Activated naive CD4-positive, alpha-beta T cell treated with anti-CD3 and anti-CD28 coated beads for 36 hours (primary cell): ENCODE results near the gene TMEM255B. TPM values are rescaled to one million over a fixed set of nuclear protein-coding genes. Genes with fewer than 3 reads are reported as not detected.

Experiments used
- CTCF ChIA-PET: fragments of 350-600 bp; sonication (Branson Sonifier 250); formaldehyde crosslinking; loops from one replicate; lab custom pipeline; 2021; ENCODE audit warnings: antibody characterized with exemption; lab: Charles Lee
- DNase-seq: peaks from one replicate; pipeline ENCODE4 v3.0.0-alpha.2; 2020
- H3K27ac Mint-ChIP-seq: one replicate; pipeline ENCODE4 v1.8.0; 2021; ENCODE audit warnings: mild to moderate bottlenecking, mixed read lengths
- H3K27me3 Mint-ChIP-seq: one replicate; pipeline ENCODE4 v1.8.0; 2021; ENCODE audit warnings: low read depth, mixed read lengths
- H3K36me3 Mint-ChIP-seq: one replicate; pipeline ENCODE4 v1.8.0; 2021; ENCODE audit warnings: low read depth, mixed read lengths
- H3K4me1 Mint-ChIP-seq: one replicate; pipeline ENCODE4 v1.8.0; 2021; ENCODE audit warnings: low read depth, mixed read lengths
- H3K4me3 Mint-ChIP-seq: one replicate; pipeline ENCODE4 v1.8.0; 2021; ENCODE audit warnings: mild to moderate bottlenecking, moderate library complexity, mixed read lengths
- H3K9me3 Mint-ChIP-seq: one replicate; pipeline ENCODE4 v1.8.0; 2021; ENCODE audit warnings: mixed read lengths
- intact Hi-C: fragments of 100-400 bp; cut with micrococcal nuclease; formaldehyde crosslinking; loops from one replicate; pipeline ENCODE4 v1.15.1; 2023
- total RNA-seq, 2 experiments: library from RNA; stranded (reverse); gene quantifications; one replicate each; pipeline ENCODE4 v1.2.3, GENCODE V29; 2021

The TMEM255B gene
- total RNA-seq, 2 experiments from 2014 or later: 1.1 TPM

DNA sequence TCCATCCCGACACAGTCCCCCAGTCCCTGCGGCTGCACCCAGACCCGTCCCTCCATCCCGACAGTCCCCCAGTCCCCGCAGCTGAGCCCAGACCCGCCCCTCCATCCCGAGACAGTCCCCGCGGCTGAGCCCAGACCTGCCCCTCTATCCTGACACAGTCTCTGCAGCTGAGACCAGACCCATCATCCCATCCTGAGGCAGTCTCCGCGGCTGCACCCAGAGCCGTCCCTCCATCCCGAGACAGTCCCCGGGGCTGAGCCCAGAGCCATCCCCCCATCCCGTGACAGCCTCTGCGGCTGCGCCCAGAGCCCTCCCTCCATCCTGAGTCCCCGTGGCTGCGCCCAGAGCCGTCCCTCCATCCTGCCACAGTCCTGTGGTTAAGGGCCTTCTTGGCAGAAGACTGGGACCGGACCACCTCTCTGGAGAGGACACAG is 28.8 kb upstream of the TMEM255B start:
- Mint-ChIP-seq H3K27me3 (peaks cover 19% of the 10 kb centered on the region), H3K4me1 (peaks cover 2% of the 10 kb centered on the region), H3K27ac (no peak overlapping the region), H3K4me3 (no peak overlapping the region), H3K36me3 (no peaks in the 10 kb centered on the region), H3K9me3 (peaks cover 2% of the 10 kb centered on the region)
- CTCF ChIA-PET: no interaction called here
- no peak for DNase-seq
- intact Hi-C loops: no loop called here

DNA sequence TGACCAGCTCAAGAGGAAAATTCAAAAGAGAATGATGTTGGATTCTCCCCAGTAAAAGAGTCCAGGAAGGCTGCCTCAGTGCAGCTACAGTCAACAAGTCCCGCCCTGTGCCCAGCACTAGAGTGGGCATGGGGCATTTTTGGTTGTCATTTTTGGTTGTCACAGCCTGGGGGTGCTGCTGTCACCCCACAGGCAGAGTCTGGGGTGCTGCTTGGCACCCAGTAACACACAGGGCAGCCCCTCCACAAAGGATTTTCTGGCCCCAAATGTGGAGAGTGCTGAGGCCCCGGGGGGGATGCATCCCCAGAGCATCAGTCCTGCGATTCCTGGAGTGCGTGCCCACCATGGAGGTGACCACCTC is 28.2 kb upstream of the TMEM255B start:
- CTCF ChIA-PET: no interaction called here
- Mint-ChIP-seq H3K36me3 (no peaks in the 10 kb centered on the region), H3K4me3 (no peak overlapping the region), H3K27ac (no peak overlapping the region), H3K9me3 (peaks cover 2% of the 10 kb centered on the region), H3K4me1 (peaks cover 2% of the 10 kb centered on the region), H3K27me3 (peaks cover 19% of the 10 kb centered on the region)
- intact Hi-C loops: no loop called here
- DNase-seq: no peak

DNA sequence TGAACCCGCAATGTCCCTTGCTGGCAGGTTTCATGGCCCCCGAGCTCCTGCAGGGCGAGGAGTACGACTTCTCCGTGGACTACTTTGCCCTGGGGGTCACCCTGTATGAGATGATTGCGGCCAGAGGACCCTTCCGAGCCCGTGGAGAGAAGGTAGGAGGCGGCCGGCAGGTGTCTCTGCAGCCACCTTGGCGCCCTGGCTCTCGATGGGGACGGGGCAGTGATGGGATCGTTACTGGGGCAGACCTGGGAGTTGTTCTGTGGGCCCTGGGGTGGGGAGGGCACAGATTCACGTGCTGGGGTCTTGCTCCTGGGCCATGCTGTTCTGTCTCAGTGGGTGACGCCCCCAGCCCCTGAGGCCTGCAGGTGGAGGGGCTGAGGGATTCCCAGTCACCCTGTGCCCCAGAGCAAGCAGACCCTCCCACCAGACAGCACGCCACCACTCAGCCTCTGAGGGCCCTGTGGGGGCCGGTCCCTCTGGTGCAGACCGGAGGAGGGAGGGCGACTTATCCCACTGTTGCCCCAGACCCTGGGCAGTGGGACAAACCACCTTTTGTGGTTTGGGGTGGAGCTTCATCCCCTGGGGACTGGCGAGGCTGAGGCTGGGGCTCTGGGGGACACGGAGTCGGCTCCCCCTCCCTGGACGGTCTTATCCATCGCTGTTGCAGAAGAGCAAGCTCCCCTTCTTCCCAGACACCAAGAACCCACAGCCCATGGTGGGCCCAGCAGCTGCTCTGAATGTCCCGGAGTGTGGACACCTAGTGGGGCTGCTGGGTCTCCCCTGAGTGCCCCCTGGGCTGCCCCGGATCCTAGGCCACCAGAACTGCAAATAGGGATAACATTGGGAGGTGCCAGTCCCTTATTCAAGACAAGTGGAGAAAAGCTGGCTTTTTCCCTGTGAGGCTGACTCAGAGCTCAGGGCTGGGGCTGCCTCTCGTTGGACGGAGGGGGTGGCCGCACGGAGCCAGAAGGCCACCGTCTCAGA is 27.5 kb upstream of the TMEM255B start:
- H3K27ac Mint-ChIP-seq: no peak overlapping the region
- H3K4me3 Mint-ChIP-seq: no peak overlapping the region
- intact Hi-C loops: no loop called here
- no peaks in the 10 kb centered on the region for H3K36me3 Mint-ChIP-seq
- peaks cover 2% of the 10 kb centered on the region for H3K9me3 Mint-ChIP-seq
- no peak for DNase-seq
- H3K4me1 Mint-ChIP-seq: peaks cover 2% of the 10 kb centered on the region
- H3K27me3 Mint-ChIP-seq: peaks cover 19% of the 10 kb centered on the region
- CTCF ChIA-PET: interaction anchor here (0.6 kb wide), 1 partner anchor 496 kb away, joined by 3 read pairs; no protein-coding TSS in a partner anchor

DNA sequence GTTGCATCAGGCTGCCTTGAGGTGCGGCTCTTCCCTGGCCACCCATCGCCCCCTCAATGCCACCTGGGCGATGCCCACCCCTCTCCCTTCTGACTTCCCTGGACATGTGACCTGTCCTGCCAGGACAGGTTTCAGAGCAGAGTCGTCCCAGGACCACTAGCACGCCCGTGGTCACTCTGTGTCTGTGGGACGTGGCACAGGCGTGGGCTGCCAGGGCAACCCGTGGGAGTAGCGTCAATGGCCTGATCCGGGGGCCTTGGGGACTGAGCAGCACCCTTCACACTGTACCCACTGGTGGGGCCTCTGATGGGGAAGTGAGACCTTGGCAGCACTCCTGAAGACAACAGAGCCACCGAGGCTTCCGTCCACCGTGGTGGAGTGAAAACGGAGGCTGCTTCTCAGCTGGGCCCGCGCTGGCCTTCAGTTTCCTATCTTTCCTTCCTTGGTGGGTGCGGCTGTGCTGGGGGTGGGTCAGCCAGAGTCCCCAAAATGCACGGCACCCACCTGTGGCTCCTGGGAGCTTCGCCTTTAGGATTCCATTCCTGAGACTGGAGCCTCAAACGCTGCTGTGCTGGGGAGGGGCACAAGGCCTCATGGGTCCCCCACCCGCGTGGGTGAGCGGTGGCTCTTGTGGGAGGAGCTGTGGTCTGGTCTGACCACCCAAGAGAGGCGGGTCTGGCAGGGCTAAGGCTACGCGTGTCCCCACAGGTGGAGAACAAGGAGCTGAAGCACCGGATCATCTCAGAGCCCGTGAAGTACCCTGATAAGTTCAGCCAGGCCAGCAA is 26.7 kb upstream of the TMEM255B start:
- DNase-seq: no peak
- no peak overlapping the region for H3K27ac Mint-ChIP-seq

DNA sequence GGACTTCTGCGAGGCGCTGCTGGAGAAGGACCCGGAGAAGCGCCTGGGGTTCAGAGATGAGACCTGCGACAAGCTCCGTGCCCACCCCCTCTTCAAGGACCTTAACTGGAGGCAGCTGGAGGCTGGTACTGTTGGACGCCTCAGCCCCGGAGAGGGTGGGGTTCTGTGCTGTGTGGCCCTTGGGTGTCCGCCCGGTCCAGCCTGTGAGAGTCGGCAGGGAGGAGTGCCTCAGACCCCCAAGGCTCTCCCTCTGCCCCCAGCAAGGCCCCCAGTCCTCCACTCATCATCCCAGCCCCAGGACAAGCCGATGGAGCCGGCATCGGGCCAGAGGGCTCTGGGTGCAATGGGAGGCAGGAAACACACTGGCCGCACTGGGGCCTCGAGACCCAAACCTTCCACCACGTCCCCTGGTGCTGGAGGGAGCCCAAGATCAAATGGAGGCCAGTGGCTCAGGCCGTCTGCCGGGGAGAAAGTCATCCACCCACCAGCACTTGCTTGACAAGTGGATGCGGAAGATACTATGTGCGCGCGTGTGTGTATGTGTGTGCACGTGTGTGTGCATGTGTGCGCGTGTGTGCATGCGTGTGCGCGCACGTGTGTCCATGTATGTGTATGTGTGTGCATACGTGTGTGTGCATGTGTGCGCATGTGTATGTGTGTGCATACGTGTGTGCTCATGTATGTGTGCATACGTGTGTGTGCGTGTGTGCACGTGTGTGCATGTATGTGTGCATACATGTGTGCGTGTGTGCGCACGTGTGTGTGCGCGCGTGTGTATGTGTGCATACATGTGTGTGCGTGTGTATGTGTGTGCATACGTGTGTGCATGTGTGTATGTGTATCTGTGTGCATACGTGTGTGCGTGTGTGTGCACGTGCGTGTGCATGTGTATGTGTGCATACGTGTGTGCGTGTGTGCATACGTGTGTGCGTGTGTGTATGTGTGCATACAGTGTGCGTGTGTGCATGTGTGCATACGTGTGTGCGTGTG is 25.8 kb upstream of the TMEM255B start:
- Mint-ChIP-seq H3K36me3 (no peaks in the 10 kb centered on the region), H3K4me3 (no peak overlapping the region), H3K27ac (no peak overlapping the region), H3K9me3 (peaks cover 2% of the 10 kb centered on the region), H3K4me1 (no peaks in the 10 kb centered on the region), H3K27me3 (peaks cover 19% of the 10 kb centered on the region)
- CTCF ChIA-PET: interaction anchor here (1.0 kb wide), 1 partner anchor 8 kb away, joined by 3 read pairs; no protein-coding TSS in a partner anchor
- no peak for DNase-seq
- intact Hi-C loops: no loop called here

More for the DNA sequence above, 26.7 kb upstream of the TMEM255B start:
- peaks cover 19% of the 10 kb centered on the region for H3K27me3 Mint-ChIP-seq
- no peak overlapping the region for H3K4me3 Mint-ChIP-seq
- intact Hi-C loops: no loop called here
- no peaks in the 10 kb centered on the region for H3K36me3 Mint-ChIP-seq
- H3K4me1 Mint-ChIP-seq: no peaks in the 10 kb centered on the region
- H3K9me3 Mint-ChIP-seq: peaks cover 2% of the 10 kb centered on the region
- CTCF ChIA-PET: interaction anchor here (0.6 to 1.0 kb wide), 2 partner anchors 9 to 495 kb away, joined by 3 read pairs; no protein-coding TSS in a partner anchor

DNA sequence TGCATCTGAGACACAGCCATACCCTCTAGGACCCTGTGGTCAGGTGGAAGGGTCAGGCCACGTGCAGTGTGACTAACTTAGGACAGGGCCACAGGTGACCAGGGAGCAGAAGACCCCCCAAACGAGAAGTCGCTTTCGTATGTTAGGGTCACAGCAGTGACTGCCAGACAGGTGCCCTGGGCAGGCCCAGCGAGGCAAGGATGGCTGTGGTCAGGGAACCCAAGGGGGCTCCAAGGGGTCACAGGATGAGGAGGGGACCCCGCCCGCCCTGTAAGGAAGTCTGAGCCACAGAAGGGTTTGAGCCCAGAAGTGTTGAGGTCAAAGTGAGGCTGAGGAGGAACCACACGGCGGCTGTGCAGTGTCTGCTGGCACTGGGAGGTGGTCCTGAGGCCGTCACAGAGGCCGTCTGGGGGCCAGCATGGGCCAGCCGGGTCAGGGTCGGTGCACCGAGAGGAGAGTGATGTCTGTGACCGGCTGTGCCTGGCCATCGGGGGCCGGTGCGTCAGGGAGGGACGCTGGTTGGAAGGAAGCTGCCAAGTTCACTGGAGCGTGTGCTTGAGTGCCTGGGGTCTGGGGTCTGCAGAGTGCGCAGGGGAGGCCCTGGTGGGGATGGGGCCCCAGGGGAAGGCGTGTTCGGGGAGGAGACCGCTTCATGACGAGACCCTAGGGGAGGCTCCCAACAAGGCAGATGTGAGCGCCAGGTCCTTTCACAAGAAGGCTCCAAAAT is 24.8 kb upstream of the TMEM255B start:
- Mint-ChIP-seq H3K27me3 (peaks cover 11% of the 10 kb centered on the region), H3K4me1 (no peaks in the 10 kb centered on the region), H3K4me3 (no peak overlapping the region), H3K36me3 (no peaks in the 10 kb centered on the region), H3K9me3 (peaks cover 2% of the 10 kb centered on the region), H3K27ac (no peak overlapping the region)
- DNase-seq: no peak
- CTCF ChIA-PET: no interaction called here
- intact Hi-C loops: no loop called here

DNA sequence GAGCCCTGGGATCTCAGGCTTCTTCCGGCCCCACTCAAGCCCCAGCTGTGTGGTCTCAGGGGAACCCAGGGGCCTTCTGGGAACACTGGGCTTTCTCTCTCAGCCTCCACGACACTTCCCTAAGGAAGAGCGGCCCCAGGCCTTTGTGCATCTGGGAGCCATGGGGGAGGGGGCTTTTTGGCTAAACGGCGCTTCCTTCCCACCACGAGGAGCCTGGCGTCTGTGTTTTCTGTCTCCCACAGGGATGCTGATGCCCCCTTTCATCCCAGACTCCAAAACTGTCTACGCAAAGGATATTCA is 24.2 kb upstream of the TMEM255B start:
- H3K9me3 Mint-ChIP-seq: peaks cover 2% of the 10 kb centered on the region
- peaks cover 8% of the 10 kb centered on the region for H3K27me3 Mint-ChIP-seq
- no peaks in the 10 kb centered on the region for H3K4me1 Mint-ChIP-seq
- H3K4me3 Mint-ChIP-seq: no peak overlapping the region
- intact Hi-C loops: no loop called here
- CTCF ChIA-PET: no interaction called here
- H3K27ac Mint-ChIP-seq: no peak overlapping the region
- no peaks in the 10 kb centered on the region for H3K36me3 Mint-ChIP-seq
- DNase-seq: no peak

DNA sequence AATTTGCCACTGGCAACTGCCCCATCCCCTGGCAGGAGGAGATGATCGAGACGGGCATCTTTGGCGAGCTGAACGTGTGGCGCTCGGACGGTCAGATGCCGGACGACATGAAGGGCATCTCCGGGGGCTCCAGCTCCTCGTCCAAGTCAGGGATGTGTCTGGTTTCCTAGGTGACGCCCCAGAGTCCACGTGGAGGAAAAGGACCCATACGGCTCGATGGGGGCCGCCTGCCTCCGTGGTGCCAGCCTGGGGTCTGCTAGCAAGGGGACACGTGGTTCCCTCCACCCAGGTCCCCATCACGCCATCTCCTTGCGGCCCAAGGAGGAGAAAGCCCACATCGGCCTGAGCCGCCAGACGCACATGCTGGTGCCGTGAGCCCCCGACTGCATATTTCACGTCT is 23.8 kb upstream of the TMEM255B start:
- H3K36me3 Mint-ChIP-seq: no peaks in the 10 kb centered on the region
- DNase-seq: no peak
- H3K4me1 Mint-ChIP-seq: no peaks in the 10 kb centered on the region
- intact Hi-C loops: no loop called here
- H3K9me3 Mint-ChIP-seq: peaks cover 2% of the 10 kb centered on the region
- CTCF ChIA-PET: no interaction called here
- H3K27ac Mint-ChIP-seq: no peak overlapping the region
- peaks cover 9% of the 10 kb centered on the region for H3K27me3 Mint-ChIP-seq
- H3K4me3 Mint-ChIP-seq: no peak overlapping the region

DNA sequence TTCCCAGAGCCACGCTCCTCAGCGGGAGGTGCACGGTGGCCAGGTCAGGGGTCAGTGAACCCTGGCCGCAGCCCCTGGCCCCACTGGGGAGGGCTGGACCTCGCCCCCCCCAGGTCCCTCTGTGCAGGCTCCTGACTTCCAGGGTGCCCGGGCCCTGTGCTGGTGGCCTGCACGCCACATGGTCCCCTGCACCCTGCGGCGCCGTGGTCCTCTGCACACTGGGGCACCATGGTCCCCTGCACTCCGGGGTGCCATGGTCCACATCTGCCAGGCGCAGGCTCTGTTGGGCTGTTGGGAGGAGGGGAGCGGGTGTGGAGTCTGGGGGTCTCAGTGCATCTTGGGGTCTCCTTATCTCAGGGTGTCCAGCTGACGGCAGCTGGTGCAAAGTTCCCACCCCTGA is 23.3 kb upstream of the TMEM255B start:
- no peak for DNase-seq
- intact Hi-C loops: no loop called here
- CTCF ChIA-PET: no interaction called here

DNA sequence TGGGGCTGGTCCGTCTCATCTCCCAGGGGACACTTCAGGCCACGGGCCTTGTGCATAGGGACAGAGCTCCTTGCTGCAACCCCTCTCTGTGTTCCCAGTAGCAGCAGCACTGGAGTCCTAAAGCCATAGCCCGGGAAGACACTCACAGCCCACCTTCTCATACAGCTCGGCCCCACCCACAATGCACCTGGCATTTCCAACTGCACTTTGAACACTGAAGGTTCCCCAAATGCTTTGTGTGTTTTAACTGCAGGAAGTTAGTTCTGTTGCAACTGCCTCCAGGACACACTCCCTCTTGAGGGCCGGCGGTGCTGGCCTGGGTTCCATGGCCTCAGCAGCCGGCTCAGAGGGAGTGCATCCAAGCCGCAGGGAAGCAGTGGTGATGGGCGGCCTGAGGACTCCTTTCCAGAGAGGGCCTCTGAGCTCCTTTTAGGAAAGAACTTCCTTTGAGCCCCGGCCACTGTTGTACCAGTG is 22.7 kb upstream of the TMEM255B start:
- no peak overlapping the region for H3K4me3 Mint-ChIP-seq
- no peak overlapping the region for H3K27ac Mint-ChIP-seq
- H3K27me3 Mint-ChIP-seq: peaks cover 11% of the 10 kb centered on the region
- DNase-seq: no peak
- CTCF ChIA-PET: no interaction called here
- intact Hi-C loops: no loop called here
- no peaks in the 10 kb centered on the region for H3K36me3 Mint-ChIP-seq
- peaks cover 2% of the 10 kb centered on the region for H3K9me3 Mint-ChIP-seq
- peaks cover 9% of the 10 kb centered on the region for H3K4me1 Mint-ChIP-seq

More for the DNA sequence above, 23.3 kb upstream of the TMEM255B start:
- Mint-ChIP-seq H3K36me3 (no peaks in the 10 kb centered on the region), H3K9me3 (peaks cover 2% of the 10 kb centered on the region), H3K4me1 (peaks cover 4% of the 10 kb centered on the region), H3K4me3 (no peak overlapping the region), H3K27me3 (peaks cover 7% of the 10 kb centered on the region), H3K27ac (no peak overlapping the region)

DNA sequence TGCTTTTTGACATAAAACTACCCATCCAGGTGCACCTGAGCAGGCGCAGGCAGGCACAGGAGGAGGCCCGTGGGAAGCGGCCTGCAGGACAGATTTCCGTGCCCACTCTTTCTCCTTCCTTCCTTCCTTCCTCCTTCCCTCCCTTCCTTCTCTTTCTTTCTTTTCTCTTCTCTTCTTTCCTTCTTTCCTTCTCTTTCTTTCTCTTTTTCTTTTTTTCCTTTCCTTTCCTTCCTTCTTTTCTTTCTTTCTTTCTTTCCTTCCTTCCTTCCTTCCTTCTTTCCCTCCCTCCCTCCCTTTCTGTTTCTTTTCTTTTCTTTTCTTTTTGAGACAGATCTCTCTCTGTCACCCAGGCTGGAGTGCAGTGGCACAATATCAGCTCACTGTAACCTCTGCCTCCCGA is 21.2 kb upstream of the TMEM255B start:
- CTCF ChIA-PET: no interaction called here

More for the DNA sequence above, 21.2 kb upstream of the TMEM255B start:
- intact Hi-C loops: no loop called here
- peaks cover 24% of the 10 kb centered on the region for H3K4me1 Mint-ChIP-seq
- DNase-seq: no peak
- peaks cover 2% of the 10 kb centered on the region for H3K9me3 Mint-ChIP-seq
- H3K27ac Mint-ChIP-seq: no peak overlapping the region
- peaks cover 23% of the 10 kb centered on the region for H3K27me3 Mint-ChIP-seq
- H3K4me3 Mint-ChIP-seq: no peak overlapping the region
- H3K36me3 Mint-ChIP-seq: no peaks in the 10 kb centered on the region
